ENCODE measurements around the gene EFNB3. TPM values are rescaled to one million over a fixed set of nuclear protein-coding genes. Genes with fewer than 3 reads are reported as not detected.
A peak's percentile ranks its signal among the peaks of the same experiment; 100 is the strongest.

Gene EFNB3
- total and polyA plus RNA-seq, 7 donors: 0.28 to 1.0 (median 0.54) TPM; not detected in 2

DNA sequence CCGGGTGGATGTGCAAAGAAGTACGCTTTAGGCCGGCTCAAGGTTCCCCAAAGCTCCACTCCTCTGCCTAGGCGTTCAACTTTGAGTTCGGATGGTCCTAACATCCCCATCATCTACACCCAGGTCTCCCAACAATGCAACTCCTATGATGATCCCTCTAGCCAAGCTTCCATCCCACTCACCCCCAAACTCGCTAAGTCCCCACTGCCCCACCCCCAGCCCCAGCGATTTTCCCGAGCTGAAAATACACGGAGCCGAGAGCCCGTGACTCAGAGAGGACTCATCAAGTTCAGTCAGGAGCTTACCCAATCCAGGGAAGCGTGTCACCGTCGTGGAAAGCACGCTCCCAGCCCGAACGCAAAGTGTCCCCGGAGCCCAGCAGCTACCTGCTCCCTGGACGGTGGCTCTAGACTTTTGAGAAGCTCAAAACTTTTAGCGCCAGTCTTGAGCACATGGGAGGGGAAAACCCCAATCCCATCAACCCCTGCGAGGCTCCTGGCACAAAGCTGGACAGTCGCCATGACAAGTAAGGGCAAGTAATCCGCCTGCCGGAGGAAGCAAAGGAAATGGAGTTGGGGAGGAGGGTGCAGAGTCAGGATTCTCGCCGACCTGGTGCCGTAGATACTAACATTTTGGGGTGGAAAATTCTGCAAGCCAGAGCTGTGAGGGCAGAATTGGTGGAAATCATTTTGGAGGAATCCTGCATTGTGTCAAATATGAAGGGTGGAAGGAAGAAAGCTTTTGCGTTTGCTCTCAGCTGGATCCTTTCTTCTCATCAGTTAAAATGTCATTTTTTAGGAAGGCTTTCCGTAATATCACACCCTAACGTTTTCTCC is 17.7 kb upstream of the EFNB3 start, which contains the start of gene TP53:
Gene TP53 (minus strand): TSS at position 419 of the 836 bp plus-strand sequence. CDS start 10,896 bp downstream, outside the sequence.
- intact Hi-C loops (cut with DNase I): loop anchor here (1.0 to 10.0 kb wide), 4 partner anchors 35 to 172 kb away; partner anchors contain the start of genes ATP1B2, FXR2 and SAT2

DNA sequence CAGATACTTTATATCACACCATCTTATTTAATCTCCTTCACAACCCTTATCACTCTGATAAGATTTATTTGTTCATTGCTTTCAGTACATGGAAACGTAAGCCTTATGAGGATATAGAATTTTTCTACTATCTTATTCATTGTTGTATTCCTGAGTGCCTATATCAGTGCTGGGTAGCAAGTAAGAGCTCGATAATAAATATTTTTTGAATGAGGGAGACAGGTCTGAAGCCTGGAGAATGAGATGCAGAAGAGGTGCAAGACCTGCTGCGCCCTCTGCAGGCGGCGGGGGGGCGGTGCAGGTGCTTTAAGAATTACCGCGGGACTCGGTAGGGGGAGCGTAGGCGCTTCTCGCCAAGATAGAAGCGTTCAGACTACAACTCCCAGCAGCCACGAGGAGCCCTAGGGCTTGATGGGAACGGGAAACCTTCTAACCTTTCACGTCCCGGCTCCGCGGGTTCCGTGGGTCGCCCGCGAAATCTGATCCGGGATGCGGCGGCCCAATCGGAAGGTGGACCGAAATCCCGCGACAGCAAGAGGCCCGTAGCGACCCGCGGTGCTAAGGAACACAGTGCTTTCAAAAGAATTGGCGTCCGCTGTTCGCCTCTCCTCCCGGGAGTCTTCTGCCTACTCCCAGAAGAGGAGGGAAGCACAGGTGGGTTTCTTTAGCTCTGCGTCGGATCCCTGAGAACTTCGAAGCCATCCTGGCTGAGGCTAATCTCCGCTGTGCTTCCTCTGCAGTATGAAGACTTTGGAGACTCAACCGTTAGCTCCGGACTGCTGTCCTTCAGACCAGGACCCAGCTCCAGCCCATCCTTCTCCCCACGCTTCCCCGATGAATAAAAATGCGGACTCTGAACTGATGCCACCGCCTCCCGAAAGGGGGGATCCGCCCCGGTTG is 16.8 kb upstream of the EFNB3 start, which contains the start of gene WRAP53:
Gene WRAP53 (plus strand): TSS at position 570 of the 900 bp plus-strand sequence. CDS start 172 bp downstream, at position 742.
- H3K9me3 ChIP-seq: no peaks in the 10 kb centered on the region
- intact Hi-C loops (cut with DNase I): loop anchor here (1.0 to 10.0 kb wide), 5 partner anchors 29 to 173 kb away; partner anchors contain the start of genes ATP1B2, DNAH2, FXR2 and SAT2
- TF ChIP-seq EP300 (IDR thresholded peaks at IDR 0.05) (peak in 1 of 4 donors; percentile 30), POLR2A (IDR thresholded peaks at IDR 0.05) (no peak), POLR2AphosphoS5 (IDR thresholded peaks at IDR 0.05) (peak; percentile 23 to 76 (median 42))
- TF ChIP-seq, protein P1, sequence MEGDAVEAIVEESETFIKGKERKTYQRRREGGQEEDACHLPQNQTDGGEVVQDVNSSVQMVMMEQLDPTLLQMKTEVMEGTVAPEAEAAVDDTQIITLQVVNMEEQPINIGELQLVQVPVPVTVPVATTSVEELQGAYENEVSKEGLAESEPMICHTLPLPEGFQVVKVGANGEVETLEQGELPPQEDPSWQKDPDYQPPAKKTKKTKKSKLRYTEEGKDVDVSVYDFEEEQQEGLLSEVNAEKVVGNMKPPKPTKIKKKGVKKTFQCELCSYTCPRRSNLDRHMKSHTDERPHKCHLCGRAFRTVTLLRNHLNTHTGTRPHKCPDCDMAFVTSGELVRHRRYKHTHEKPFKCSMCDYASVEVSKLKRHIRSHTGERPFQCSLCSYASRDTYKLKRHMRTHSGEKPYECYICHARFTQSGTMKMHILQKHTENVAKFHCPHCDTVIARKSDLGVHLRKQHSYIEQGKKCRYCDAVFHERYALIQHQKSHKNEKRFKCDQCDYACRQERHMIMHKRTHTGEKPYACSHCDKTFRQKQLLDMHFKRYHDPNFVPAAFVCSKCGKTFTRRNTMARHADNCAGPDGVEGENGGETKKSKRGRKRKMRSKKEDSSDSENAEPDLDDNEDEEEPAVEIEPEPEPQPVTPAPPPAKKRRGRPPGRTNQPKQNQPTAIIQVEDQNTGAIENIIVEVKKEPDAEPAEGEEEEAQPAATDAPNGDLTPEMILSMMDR (IDR thresholded peaks at IDR 0.05): peak; percentile 95 to 99 (median 98)

More for the DNA sequence above, 17.7 kb upstream of the EFNB3 start, which contains the start of gene TP53:
- Histone ChIP-seq H3K4me1 (peaks cover 0 to 28% (median 26%) of the 10 kb centered on the region in 4 donors), H3K27me3 (no peaks in the 10 kb centered on the region), H3K4me3 (peak within 1 kb of the TSS; percentile 75 to 92 (median 82)), H3K9me3 (no peaks in the 10 kb centered on the region), H3K27ac (peak within 1 kb of the TSS; percentile 90 to 97 (median 96)), H3K36me3 (peaks cover 0 to 9% (median 0%) of the 10 kb centered on the region in 4 donors)
- DNase-seq: peak; percentile 95
- 0% methylated on average over 30 of the region's 30 CpGs for WGBS, 2 donors
- peak in 1 of 4 donors; percentile 56 for TF ChIP-seq EP300 (IDR thresholded peaks at IDR 0.05)
- peak; percentile 71 to 78 for TF ChIP-seq POLR2A (IDR thresholded peaks at IDR 0.05)
- peak; percentile 67 to 94 (median 92) for TF ChIP-seq POLR2AphosphoS5 (IDR thresholded peaks at IDR 0.05)
- TF ChIP-seq, protein P1 (IDR thresholded peaks at IDR 0.05): no peak

DNA sequence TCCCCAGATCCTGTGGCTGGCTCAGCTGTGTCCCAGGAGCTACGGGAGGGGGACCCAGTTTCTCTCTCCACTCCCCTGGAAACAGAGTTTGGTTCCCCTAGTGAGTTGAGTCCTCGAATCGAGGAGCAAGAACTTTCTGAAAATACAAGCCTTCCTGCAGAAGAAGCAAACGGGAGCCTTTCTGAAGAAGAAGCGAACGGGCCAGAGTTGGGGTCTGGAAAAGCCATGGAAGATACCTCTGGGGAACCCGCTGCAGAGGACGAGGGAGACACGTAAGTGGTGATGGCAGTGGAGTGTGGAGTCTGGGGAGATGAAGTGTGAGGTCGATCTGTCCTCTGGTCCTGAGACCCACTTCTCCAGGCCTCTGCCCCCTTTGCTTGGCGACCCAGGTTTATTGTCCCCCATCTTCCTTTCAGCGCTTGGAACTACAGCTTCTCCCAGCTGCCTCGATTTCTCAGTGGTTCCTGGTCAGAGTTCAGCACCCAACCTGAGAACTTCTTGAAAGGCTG is 16.1 kb upstream of the EFNB3 start:
- no peaks in the 10 kb centered on the region for H3K9me3 ChIP-seq
- intact Hi-C loops (cut with DNase I): loop anchor here (1.0 to 10.0 kb wide), 3 partner anchors 28 to 174 kb away; partner anchors contain the start of genes ATP1B2 and DNAH2
- H3K27me3 ChIP-seq: no peaks in the 10 kb centered on the region
- H3K27ac ChIP-seq: peak overlapping the region; percentile 79 to 97 (median 93)
- peaks cover 0 to 16% (median 0%) of the 10 kb centered on the region in 4 donors for H3K36me3 ChIP-seq
- peak; percentile 60 for DNase-seq
- H3K4me3 ChIP-seq: peak overlapping the region; percentile 41 to 89 (median 76)
- H3K4me1 ChIP-seq: peaks cover 0 to 28% (median 26%) of the 10 kb centered on the region in 4 donors
- TF ChIP-seq POLR2A (IDR thresholded peaks at IDR 0.05) (no peak), EP300 (IDR thresholded peaks at IDR 0.05) (no peak), POLR2AphosphoS5 (IDR thresholded peaks at IDR 0.05) (no peak)
- TF ChIP-seq, protein P1 (IDR thresholded peaks at IDR 0.05): no peak
- WGBS, 2 donors: 12 to 22% methylated on average over 13 of the region's 13 CpGs

More for the DNA sequence above, 16.8 kb upstream of the EFNB3 start, which contains the start of gene WRAP53:
- peak; percentile 99 for DNase-seq
- Histone ChIP-seq H3K4me1 (peaks cover 0 to 28% (median 26%) of the 10 kb centered on the region in 4 donors), H3K27ac (peak within 1 kb of the TSS; percentile 90 to 97 (median 96)), H3K4me3 (peak within 1 kb of the TSS; percentile 75 to 92 (median 82)), H3K27me3 (no peaks in the 10 kb centered on the region), H3K36me3 (peaks cover 0 to 13% (median 0%) of the 10 kb centered on the region in 4 donors)
- WGBS, 2 donors: 0% methylated on average over 51 of the region's 51 CpGs

GRCh38 chr17:7695586-7695985 is 9.4 kb upstream of the EFNB3 start:
- no peak overlapping the region for H3K27ac ChIP-seq
- no peak for DNase-seq
- H3K4me3 ChIP-seq: no peak overlapping the region
- peaks cover 0 to 22% (median under 1%) of the 10 kb centered on the region in 4 donors for H3K36me3 ChIP-seq
- H3K27me3 ChIP-seq: no peaks in the 10 kb centered on the region
- WGBS, 2 donors: 97% methylated on average over 10 of the region's 10 CpGs
- no peaks in the 10 kb centered on the region for H3K4me1 ChIP-seq
- TF ChIP-seq POLR2A (IDR thresholded peaks at IDR 0.05): no peak
- no peak for TF ChIP-seq POLR2AphosphoS5 (IDR thresholded peaks at IDR 0.05)
- TF ChIP-seq, protein P1 (IDR thresholded peaks at IDR 0.05): no peak
- intact Hi-C loops (cut with DNase I): no loop called here
- no peaks in the 10 kb centered on the region for H3K9me3 ChIP-seq

All from sigmoid colon (tissue), 7 donors.